GM12865 (cell line): ENCODE data around the gene CNOT3.

Experiments used
- DNase-seq: peaks from one replicate; pipeline ENCODE4 v3.0.0; 2010; ENCODE audit warnings: low read depth
- H3K4me3 ChIP-seq: 2 replicates; pipeline ENCODE4 v1.5.1; 2011; ENCODE audit warnings: mild to moderate bottlenecking, low read depth, low read length, control low read depth
- TF ChIP-seq, protein P1 (sequence below): IDR thresholded peaks from 2 replicates; pipeline ENCODE4 v1.5.1; 2011; ENCODE audit warnings: low read length, control low read depth, low read depth, inconsistent platforms; ENCODE audit not compliant: insufficient read depth; ENCODE audit errors: missing control alignments

The CNOT3 gene

DNA sequence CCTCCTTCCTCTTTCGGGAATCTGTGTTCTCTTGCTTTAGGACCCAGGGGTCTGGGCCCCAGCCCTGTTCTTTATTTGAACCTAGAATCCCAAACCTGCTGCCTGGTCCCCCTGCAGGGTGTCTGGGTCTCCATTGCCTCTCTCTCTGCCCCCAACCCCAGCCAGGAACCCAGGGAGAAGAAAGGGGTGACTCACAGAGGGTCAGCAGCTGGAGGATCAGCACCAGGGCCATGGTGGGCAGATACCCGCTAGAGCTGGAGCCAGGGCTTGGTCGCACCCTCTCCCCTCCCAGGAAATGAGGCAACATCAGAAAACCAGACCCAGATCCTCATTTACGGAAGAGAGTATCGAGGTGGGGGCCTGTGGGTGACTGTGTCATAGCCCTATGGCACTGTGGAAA is 37.0 kb upstream of the CNOT3 start, which contains the start of gene OSCAR:
OSCAR (minus strand) TSS at position 243 of the 400 bp plus-strand sequence; CDS start at position 232, 11 bp downstream.
- no peak for DNase-seq
- H3K4me3 ChIP-seq = no peak within 1 kb of the TSS
- TF ChIP-seq, protein P1, sequence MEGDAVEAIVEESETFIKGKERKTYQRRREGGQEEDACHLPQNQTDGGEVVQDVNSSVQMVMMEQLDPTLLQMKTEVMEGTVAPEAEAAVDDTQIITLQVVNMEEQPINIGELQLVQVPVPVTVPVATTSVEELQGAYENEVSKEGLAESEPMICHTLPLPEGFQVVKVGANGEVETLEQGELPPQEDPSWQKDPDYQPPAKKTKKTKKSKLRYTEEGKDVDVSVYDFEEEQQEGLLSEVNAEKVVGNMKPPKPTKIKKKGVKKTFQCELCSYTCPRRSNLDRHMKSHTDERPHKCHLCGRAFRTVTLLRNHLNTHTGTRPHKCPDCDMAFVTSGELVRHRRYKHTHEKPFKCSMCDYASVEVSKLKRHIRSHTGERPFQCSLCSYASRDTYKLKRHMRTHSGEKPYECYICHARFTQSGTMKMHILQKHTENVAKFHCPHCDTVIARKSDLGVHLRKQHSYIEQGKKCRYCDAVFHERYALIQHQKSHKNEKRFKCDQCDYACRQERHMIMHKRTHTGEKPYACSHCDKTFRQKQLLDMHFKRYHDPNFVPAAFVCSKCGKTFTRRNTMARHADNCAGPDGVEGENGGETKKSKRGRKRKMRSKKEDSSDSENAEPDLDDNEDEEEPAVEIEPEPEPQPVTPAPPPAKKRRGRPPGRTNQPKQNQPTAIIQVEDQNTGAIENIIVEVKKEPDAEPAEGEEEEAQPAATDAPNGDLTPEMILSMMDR = no peak

DNA sequence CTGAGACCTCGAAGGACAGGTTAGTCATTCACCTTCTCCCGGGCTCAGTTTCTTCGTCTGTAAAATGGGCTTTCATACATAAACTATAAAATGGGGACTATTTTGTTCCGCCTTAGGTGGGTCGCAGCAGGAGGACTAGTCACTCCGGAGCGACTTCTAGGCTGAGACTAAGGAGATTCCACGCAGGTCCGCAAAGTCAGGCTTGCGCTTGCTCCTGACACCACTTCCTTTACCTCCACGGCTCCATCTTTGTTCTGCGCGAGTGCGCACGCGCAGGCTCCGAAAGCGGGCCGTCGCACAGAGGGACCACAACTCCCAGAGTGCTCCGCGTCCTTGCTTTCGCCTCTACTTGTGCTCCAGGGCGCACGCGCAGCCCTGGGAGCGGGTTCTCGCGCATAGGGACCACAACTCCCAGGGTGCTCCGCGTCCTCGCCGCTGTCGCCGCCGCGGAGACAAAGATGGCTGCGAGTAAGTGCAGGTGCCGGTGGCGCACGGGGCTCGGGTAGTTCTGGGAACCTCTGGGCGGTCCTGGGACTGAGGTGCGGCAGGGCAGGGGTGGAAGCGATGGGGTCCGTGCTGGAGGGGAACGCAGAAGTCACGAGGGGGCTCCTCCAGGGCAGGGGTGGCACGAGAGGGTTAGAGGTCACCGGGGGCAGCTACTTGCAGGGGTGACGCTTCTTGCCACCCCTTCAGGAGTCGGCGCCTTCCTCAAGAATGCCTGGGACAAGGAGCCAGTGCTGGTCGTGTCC is 35.0 kb upstream of the CNOT3 start, which contains the start of gene NDUFA3:
NDUFA3 (plus strand) TSS at position 435 of the 749 bp plus-strand sequence; CDS start at position 459, 24 bp downstream.
- TF ChIP-seq, protein P1 = no peak
- peak; percentile 99 for DNase-seq
- peak within 1 kb of the TSS; percentile 94 for H3K4me3 ChIP-seq

DNA sequence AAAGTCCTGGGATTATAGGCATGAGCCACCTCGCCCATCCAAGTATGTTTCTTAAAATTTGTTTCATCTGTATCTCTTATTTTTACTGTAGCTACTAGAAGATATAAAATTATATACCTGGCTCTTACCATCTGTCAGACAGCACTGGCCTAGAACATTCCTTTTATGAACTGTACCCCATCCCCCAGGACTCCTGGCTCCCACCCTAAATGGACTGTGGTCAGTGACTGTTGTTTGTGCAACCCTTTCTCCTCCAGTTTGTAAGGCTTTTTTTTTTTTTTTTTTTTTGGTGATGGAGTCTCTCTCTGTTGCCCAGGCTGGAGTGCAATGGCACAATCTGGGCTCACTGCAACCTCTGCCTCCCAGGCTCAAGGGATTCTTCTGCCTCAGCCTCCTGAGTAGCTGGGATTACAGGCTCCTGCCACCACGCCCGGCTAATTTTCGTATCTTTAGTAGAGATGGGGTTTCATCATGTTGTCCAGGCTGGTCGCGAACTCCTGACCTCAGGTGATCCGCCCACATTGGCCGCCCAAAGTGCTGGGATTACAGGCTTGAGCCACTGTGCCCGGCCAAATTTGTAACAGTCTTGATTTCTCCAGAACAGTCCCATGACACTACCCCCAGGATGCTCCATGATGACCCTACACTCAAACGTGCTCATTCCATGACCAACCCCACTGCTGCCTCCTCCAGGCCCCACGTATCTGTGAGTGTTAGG is 32.4 kb upstream of the CNOT3 start:
- DNase-seq = no peak
- TF ChIP-seq, protein P1 = no peak
- H3K4me3 ChIP-seq = no peak overlapping the region

DNA sequence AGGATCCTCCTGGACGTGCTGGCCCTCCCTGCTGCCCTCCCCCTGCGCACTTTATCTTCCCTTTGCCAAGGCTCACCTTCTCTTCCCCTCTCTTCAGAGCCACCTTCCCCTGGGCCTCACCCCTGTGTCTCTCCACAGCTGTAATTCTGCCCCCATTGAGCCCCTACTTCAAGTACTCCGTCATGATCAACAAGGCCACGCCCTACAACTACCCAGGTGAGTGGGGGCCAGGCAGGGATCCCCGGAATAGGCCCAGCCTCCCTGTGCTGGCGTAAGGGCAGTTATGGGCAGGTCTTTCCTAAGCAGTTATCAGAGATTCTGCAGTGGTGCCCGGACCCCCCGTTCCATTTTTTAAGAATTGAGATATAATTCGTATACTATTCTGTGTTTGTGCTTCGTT is 31.8 kb upstream of the CNOT3 start:
- no peak overlapping the region for H3K4me3 ChIP-seq
- TF ChIP-seq, protein P1 = no peak
- DNase-seq = no peak

DNA sequence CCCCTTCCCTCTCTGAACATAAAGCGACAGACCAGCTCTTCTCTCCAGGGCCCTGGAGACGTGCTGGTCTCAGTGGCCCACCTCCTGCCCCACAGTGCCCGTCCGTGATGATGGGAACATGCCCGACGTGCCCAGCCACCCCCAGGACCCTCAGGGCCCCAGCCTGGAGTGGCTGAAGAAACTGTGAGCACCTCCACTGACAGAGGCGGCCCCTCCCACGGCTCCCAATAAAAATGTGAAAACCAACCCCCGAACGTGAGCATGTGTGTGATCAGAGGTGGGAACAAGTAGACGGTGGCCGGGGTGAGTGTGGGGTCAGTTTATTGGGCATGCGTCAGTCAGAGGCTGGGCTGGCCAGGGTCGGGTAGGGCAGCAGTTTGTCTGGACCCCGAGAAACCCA is 30.8 kb upstream of the CNOT3 start:
- DNase-seq = peak; percentile 0
- TF ChIP-seq, protein P1 = no peak

DNA sequence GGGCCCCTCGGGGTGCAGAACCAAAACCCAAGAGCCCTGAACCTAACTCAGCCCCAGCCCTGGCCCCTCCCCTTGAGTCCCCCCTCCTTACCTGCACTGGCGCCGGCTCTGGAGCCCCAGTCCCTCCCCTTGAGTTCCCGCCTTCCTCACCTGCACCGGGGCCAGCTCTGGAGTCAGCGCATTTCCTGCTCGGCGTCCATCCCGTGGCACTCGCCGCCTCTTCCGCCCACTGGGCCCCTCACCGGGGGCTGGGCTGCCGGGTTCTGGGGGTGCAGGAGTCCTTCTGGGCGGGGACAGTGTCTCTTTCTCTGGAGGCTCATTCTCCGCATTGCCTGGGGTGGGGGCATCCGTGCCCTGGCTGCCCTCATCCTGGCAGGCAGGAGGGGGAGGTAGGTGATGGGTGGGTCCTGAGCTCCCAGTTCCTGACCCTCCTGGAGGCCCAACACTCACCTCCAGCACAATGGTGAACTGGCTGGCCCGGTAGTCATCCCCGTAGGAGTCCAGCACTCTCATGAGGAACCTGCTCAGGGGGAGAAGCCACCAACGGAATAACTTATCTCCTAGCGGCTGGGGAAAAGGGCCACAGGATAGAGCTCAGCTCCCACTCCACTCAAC is 29.6 kb upstream of the CNOT3 start:
- no peak for DNase-seq

More for the DNA sequence above, 30.8 kb upstream of the CNOT3 start:
- no peak overlapping the region for H3K4me3 ChIP-seq

More for the DNA sequence above, 29.6 kb upstream of the CNOT3 start:
- TF ChIP-seq, protein P1 = no peak
- H3K4me3 ChIP-seq = no peak overlapping the region
